IMR-90 (cell line): ENCODE measurements around the gene AJM1. TPM values are rescaled to one million over a fixed set of nuclear protein-coding genes. Genes with fewer than 3 reads are reported as not detected.

Experiments
- ATAC-seq: fragments of 200-7000 bp; cut with Tn5 transposase; 2 replicates; pipeline ENCODE4 v1.9.1; 2020; ENCODE audit warnings: low read depth, mild to moderate bottlenecking, moderate library complexity
- BruUV-seq: library from RNA; stranded (reverse); fragments of 400-500 nt; replicated peaks from 2 replicates; lab custom pipeline; 2021; lab: Mats Ljungman, UMichigan
- CTCF ChIA-PET: fragments of 300-600 bp; formaldehyde crosslinking; extraction: SDS; loops from one replicate; lab custom pipeline; 2021; ENCODE audit warnings: antibody characterized with exemption; lab: Yijun Ruan, JAX
- POLR2A ChIA-PET: fragments of 300-600 bp; sonication (Branson Sonifier 250); formaldehyde crosslinking; loops from one replicate; lab custom pipeline; 2022; ENCODE audit warnings: antibody characterized with exemption; ENCODE audit not compliant: unreplicated experiment; lab: Charles Lee
- DNase-seq: peaks from one replicate; pipeline ENCODE4 v3.0.0; 2013
- H2AFZ ChIP-seq: replicated peaks from 2 replicates; pipeline ENCODE3; 2013; ENCODE audit warnings: low read length, mild to moderate bottlenecking; ENCODE audit not compliant: poor library complexity
- H2AK5ac ChIP-seq: 2 replicates; pipeline ENCODE4 v1.6.1; 2013; ENCODE audit warnings: low read depth, low read length, inconsistent platforms
- H2AK9ac ChIP-seq: replicated peaks from 2 replicates; pipeline ENCODE3; 2013; ENCODE audit warnings: mild to moderate bottlenecking, low read depth, low read length, moderate library complexity; ENCODE audit not compliant: poor library complexity
- H2BK120ac ChIP-seq: 2 replicates; pipeline ENCODE4 v1.6.1; 2013; ENCODE audit warnings: low read depth, low read length, inconsistent platforms
- H2BK15ac ChIP-seq: 3 replicates; pipeline ENCODE4 v1.6.1; 2013; ENCODE audit warnings: low read depth, low read length, inconsistent platforms
- H2BK20ac ChIP-seq: 2 replicates; pipeline ENCODE4 v1.6.1; 2013; ENCODE audit warnings: low read depth, mild to moderate bottlenecking, inconsistent platforms, low read length, moderate library complexity
- H2BK5ac ChIP-seq: 2 replicates; pipeline ENCODE4 v1.6.1; 2013; ENCODE audit warnings: mild to moderate bottlenecking, low read depth, low read length, inconsistent platforms; ENCODE audit not compliant: poor library complexity, severe bottlenecking
- H3K14ac ChIP-seq: replicated peaks from 2 replicates; pipeline ENCODE4 v1.6.1; 2013; ENCODE audit warnings: low read depth, low read length, inconsistent platforms
- H3K18ac ChIP-seq: 2 replicates; pipeline ENCODE4 v1.6.1; 2013; ENCODE audit warnings: low read depth, low read length, control low read depth
- H3K23ac ChIP-seq: 2 replicates; pipeline ENCODE4 v1.6.1; 2013; ENCODE audit warnings: low read depth, low read length, inconsistent platforms
- H3K27ac ChIP-seq: 2 replicates; pipeline ENCODE4 v1.5.1; 2013; ENCODE audit warnings: mild to moderate bottlenecking, control low read depth, low read length; ENCODE audit not compliant: insufficient read depth
- H3K27me3 ChIP-seq: 2 replicates; pipeline ENCODE4 v1.6.1; 2013; ENCODE audit warnings: low read length; ENCODE audit not compliant: control insufficient read depth, insufficient read depth
- H3K36me3 ChIP-seq: 2 replicates; pipeline ENCODE4 v1.6.1; 2013; ENCODE audit warnings: low read length, mixed read lengths; ENCODE audit not compliant: control insufficient read depth, insufficient read depth
- H3K4ac ChIP-seq: 2 replicates; pipeline ENCODE4 v1.6.1; 2013; ENCODE audit warnings: low read depth, low read length, inconsistent platforms
- H3K4me1 ChIP-seq: 2 replicates; pipeline ENCODE4 v1.6.1; 2013; ENCODE audit warnings: low read length, mixed read lengths; ENCODE audit not compliant: control insufficient read depth, insufficient read depth
- H3K4me2 ChIP-seq: 2 replicates; pipeline ENCODE4 v1.6.1; 2013; ENCODE audit warnings: low read depth, mild to moderate bottlenecking, control low read depth, low read length, moderate library complexity
- H3K4me3 ChIP-seq: 2 replicates; pipeline ENCODE4 v1.5.1; 2013; ENCODE audit warnings: low read depth, mild to moderate bottlenecking, control low read depth, low read length, moderate library complexity; ENCODE audit not compliant: insufficient read depth
- H3K56ac ChIP-seq: 2 replicates; pipeline ENCODE4 v1.6.1; 2013; ENCODE audit warnings: low read length, inconsistent platforms; ENCODE audit not compliant: insufficient read depth; ENCODE audit errors: extremely low read depth
- H3K79me1 ChIP-seq, 2 experiments: 2 replicates each; pipeline ENCODE4 v1.6.1; 2013; ENCODE audit warnings: low read length in 2 of 2, inconsistent platforms in 1 of 2, low read depth in 1 of 2
- H3K9ac ChIP-seq: 2 replicates; pipeline ENCODE4 v1.6.1; 2013; ENCODE audit warnings: low read depth, low read length, control low read depth
- H3K9me1 ChIP-seq: 2 replicates; pipeline ENCODE4 v1.6.1; 2013; ENCODE audit warnings: low read length, inconsistent platforms; ENCODE audit not compliant: insufficient read depth
- H3K9me3 ChIP-seq: 2 replicates; pipeline ENCODE4 v1.6.1; 2013; ENCODE audit warnings: low read length; ENCODE audit not compliant: control insufficient read depth, insufficient read depth
- H4K20me1 ChIP-seq: 2 replicates; pipeline ENCODE4 v1.6.1; 2013; ENCODE audit warnings: low read length, inconsistent platforms; ENCODE audit not compliant: insufficient read depth
- H4K5ac ChIP-seq: 2 replicates; pipeline ENCODE4 v1.6.1; 2013; ENCODE audit warnings: mild to moderate bottlenecking, low read depth, low read length, control low read depth
- H4K8ac ChIP-seq, 2 experiments: 2 replicates each; pipeline ENCODE4 v1.6.1; 2013; ENCODE audit warnings: low read depth in 2 of 2, low read length in 2 of 2, control low read depth in 1 of 2, inconsistent platforms in 1 of 2
- H4K91ac ChIP-seq: 2 replicates; pipeline ENCODE4 v1.6.1; 2013; ENCODE audit warnings: low read depth, low read length, inconsistent platforms; ENCODE audit not compliant: insufficient read depth
- BHLHE40 ChIP-seq: fragments of 150-350 bp; IDR thresholded peaks from 2 replicates; pipeline ENCODE4 v1.6.1; 2016; ENCODE audit warnings: mild to moderate bottlenecking, low read depth, low read length
- CEBPB ChIP-seq: IDR thresholded peaks from 2 replicates; pipeline ENCODE4 v1.6.1; 2012; ENCODE audit warnings: low read depth, low read length, improper control_type of control experiment
- CHD1 ChIP-seq: IDR thresholded peaks from 2 replicates; pipeline ENCODE4 v1.6.1; 2012; ENCODE audit warnings: low read depth, low read length, improper control_type of control experiment
- MAFK ChIP-seq: IDR thresholded peaks from 2 replicates; pipeline ENCODE4 v1.6.1; 2012; ENCODE audit warnings: low read depth, low read length, improper control_type of control experiment
- MAZ ChIP-seq: IDR thresholded peaks from 2 replicates; pipeline ENCODE4 v1.6.1; 2012; ENCODE audit warnings: low read depth, mild to moderate bottlenecking, low read length, improper control_type of control experiment, moderate library complexity, borderline replicate concordance
- MXI1 ChIP-seq: IDR thresholded peaks from 2 replicates; pipeline ENCODE4 v1.6.1; 2012; ENCODE audit warnings: low read depth, mild to moderate bottlenecking, low read length, moderate library complexity, borderline replicate concordance
- NFE2L2 ChIP-seq: fragments of 150-350 bp; IDR thresholded peaks from 2 replicates; pipeline ENCODE4 v1.6.1; 2016; ENCODE audit warnings: low read depth, mild to moderate bottlenecking, low read length
- POLR2A ChIP-seq: IDR thresholded peaks from 2 replicates; pipeline ENCODE4 v1.6.1; 2012; ENCODE audit warnings: mild to moderate bottlenecking, low read depth, low read length
- RAD21 ChIP-seq: IDR thresholded peaks from 2 replicates; pipeline ENCODE4 v1.6.1; 2012; ENCODE audit warnings: low read length, improper control_type of control experiment
- RCOR1 ChIP-seq: IDR thresholded peaks from 2 replicates; pipeline ENCODE4 v1.6.1; 2012; ENCODE audit warnings: mild to moderate bottlenecking, low read length, improper control_type of control experiment; ENCODE audit not compliant: insufficient replicate concordance
- SMC3 ChIP-seq: fragments of 150-350 bp; IDR thresholded peaks from 2 replicates; pipeline ENCODE4 v1.6.1; 2016; ENCODE audit warnings: low read depth, mild to moderate bottlenecking, antibody characterized with exemption, low read length, moderate library complexity
- WGBS, 2 experiments: methylation state at CpG; one replicate each; pipeline versions ENCODE4 v1.1.5 to v1.1.7; 2013; ENCODE audit warnings: missing lambda C conversion rate in 2 of 2; ENCODE audit not compliant: insufficient read length in 1 of 2; ENCODE audit errors: extremely low coverage in 2 of 2; 5-methylcytosine and 5-hydroxymethylcytosine counted together
- dilution Hi-C: fragments of 300-500 bp; cut with HindIII; formaldehyde crosslinking; loops from one replicate; pipeline ENCODE4 v1.14.3; 2018; ENCODE audit warnings: low sequenced_read_pairs; ENCODE audit not compliant: unreplicated experiment
- in situ Hi-C: fragments of 300-500 bp; cut with MboI; formaldehyde crosslinking; loops from 3 replicates; pipeline ENCODE4 v1.14.3; 2019; ENCODE audit warnings: low sequenced_read_pairs, inconsistent platforms, mixed read lengths
- intact Hi-C: fragments of 100-400 bp; cut with micrococcal nuclease; formaldehyde crosslinking; loops from 2 replicates; pipeline ENCODE4 v1.10.0; 2022
- polyA plus RNA-seq, 3 experiments: library from polyadenylated mRNA; depleted of rRNA; stranded (reverse); fragments of >200 nt; gene quantifications; 2 replicates each; pipeline ENCODE4 v1.2.3, GENCODE V29; 2012; ENCODE audit warnings: low replicate concordance in 1 of 3
- total RNA-seq: library from RNA; depleted of rRNA; stranded (reverse); fragments of >200 nt; gene quantifications from 2 replicates; pipeline ENCODE4 v1.2.3, GENCODE V29; 2012
- TF ChIP-seq, protein P1 (sequence below): fragments of 150-350 bp; IDR thresholded peaks from 2 replicates; pipeline ENCODE4 v1.6.1; 2016; ENCODE audit warnings: low read depth, mild to moderate bottlenecking, low read length, moderate library complexity, borderline replicate concordance
- TF ChIP-seq, protein P2 (sequence below): conservative IDR thresholded peaks from 2 replicates; pipeline ENCODE4 v1.5.1; 2012; ENCODE audit warnings: mild to moderate bottlenecking, low read depth, low read length, improper control_type of control experiment
- TF ChIP-seq, protein P3 (sequence below): fragments of 150-350 bp; IDR thresholded peaks from 2 replicates; pipeline ENCODE4 v1.6.1; 2017; ENCODE audit warnings: mild to moderate bottlenecking, antibody characterized with exemption, low read length, low read depth

The AJM1 gene
- total and polyA plus RNA-seq, 2 of the 4 experiments (the other 2 are of a cell fraction) = 0.18 to 1.5 TPM

DNA sequence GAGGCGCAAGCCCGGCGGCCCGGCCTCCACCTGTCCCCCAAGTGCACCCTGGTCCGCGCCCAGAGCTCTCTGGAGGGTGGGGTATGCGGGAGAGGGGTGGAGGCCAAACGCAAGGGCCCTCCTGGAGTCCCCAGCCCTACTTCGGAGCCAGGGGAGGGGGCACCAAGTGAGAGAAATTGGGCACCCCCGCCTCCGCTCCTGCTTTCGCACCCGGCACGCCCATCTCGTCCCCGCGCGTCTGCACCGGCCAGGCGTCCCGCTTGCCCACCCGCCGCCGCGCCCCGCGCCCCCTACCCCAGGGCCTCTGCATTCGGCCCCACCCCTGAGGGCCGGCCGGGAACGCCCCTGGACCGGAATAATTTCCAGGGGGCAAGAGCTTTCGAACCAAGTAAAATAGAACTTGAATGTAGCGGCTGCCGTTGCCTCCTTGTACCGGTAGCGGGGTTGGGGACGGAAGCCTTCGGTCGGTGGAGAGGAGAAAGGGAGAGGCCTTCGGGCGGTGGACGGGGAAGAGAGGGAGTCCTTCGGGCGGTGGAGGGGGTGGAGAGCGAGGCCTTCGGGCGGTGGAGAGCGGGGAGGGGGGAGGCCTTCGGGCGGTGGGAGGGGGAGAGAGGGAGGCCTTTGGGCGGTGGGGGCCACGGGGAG lies 6.2 kb downstream of the AJM1 start:
- H3K4me3 ChIP-seq = peak overlapping the region; percentile 92
- ChIA-PET CTCF (no interaction called here), POLR2A (interaction anchor here (0.7 kb wide), 1 partner anchor 188 kb away, joined by 7 read pairs; no protein-coding TSS in a partner anchor)
- H3K4me2 ChIP-seq = peak overlapping the region; percentile 91
- peak overlapping the region; percentile 90 for H3K27ac ChIP-seq
- H3K9ac ChIP-seq = peak overlapping the region; percentile 92
- H4K91ac ChIP-seq = peak overlapping the region; percentile 94
- peaks cover 14% of the 10 kb centered on the region; the same call in 1 of the 2 replicates for H3K36me3 ChIP-seq
- H3K79me1 ChIP-seq = peaks cover 9 to 21% of the 10 kb centered on the region in 2 experiments; a peak in 2 of 4 replicates
- H3K9me1 ChIP-seq = no peaks in the 10 kb centered on the region
- intact Hi-C loops = loop anchor here (2.0 kb wide), 1 partner anchor 96 kb away; the partner anchor contains the start of genes C8G and FBXW5
- H2BK15ac ChIP-seq = no peak overlapping the region; the same call in 2 of the 3 replicates
- BruUV-seq = no TSS peak
- peak overlapping the region; percentile 93 for H2AK9ac ChIP-seq
- peak overlapping the region; percentile 88 for H3K18ac ChIP-seq
- H2AK5ac ChIP-seq = peak overlapping the region; percentile 96
- H3K27me3 ChIP-seq = peaks cover 22% of the 10 kb centered on the region
- H2BK20ac ChIP-seq = no peak overlapping the region
- H2BK5ac ChIP-seq = peak overlapping the region; percentile 93
- dilution Hi-C loops = no loop called here
- H3K23ac ChIP-seq = peak overlapping the region; percentile 95; the same call in 1 of the 2 replicates
- in situ Hi-C loops = no loop called here
- DNase-seq (no peak), ATAC-seq (peak; percentile 6)
- H3K9me3 ChIP-seq = peaks cover 6% of the 10 kb centered on the region; the same call in 1 of the 2 replicates
- H4K20me1 ChIP-seq = peaks cover 20% of the 10 kb centered on the region
- WGBS, 2 experiments = 0% methylated on average over 3 of the region's 53 CpGs; no CpG with 5 or more reads in 1 of the 2 experiments
- peak overlapping the region; percentile 90 for H3K4ac ChIP-seq
- peak overlapping the region; percentile 80 for H4K5ac ChIP-seq
- H2BK120ac ChIP-seq = peak overlapping the region; percentile 85; the same call in 1 of the 2 replicates
- peak overlapping the region; percentile 44 to 92; a peak in 3 of 4 replicates for H4K8ac ChIP-seq
- H3K4me1 ChIP-seq = peaks cover 9% of the 10 kb centered on the region
- peak overlapping the region; percentile 94 for H3K14ac ChIP-seq
- peak overlapping the region; percentile 100 for H2AFZ ChIP-seq
- H3K56ac ChIP-seq = peak overlapping the region; percentile 80
- TF ChIP-seq MAZ (no peak), MXI1 (no peak), RAD21 (no peak), CHD1 (no peak), MAFK (no peak), POLR2A (no peak), BHLHE40 (no peak), CEBPB (no peak), RCOR1 (no peak), SMC3 (no peak), NFE2L2 (no peak)
- TF ChIP-seq, protein P1, sequence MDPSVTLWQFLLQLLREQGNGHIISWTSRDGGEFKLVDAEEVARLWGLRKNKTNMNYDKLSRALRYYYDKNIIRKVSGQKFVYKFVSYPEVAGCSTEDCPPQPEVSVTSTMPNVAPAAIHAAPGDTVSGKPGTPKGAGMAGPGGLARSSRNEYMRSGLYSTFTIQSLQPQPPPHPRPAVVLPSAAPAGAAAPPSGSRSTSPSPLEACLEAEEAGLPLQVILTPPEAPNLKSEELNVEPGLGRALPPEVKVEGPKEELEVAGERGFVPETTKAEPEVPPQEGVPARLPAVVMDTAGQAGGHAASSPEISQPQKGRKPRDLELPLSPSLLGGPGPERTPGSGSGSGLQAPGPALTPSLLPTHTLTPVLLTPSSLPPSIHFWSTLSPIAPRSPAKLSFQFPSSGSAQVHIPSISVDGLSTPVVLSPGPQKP = no peak
- TF ChIP-seq, protein P2, sequence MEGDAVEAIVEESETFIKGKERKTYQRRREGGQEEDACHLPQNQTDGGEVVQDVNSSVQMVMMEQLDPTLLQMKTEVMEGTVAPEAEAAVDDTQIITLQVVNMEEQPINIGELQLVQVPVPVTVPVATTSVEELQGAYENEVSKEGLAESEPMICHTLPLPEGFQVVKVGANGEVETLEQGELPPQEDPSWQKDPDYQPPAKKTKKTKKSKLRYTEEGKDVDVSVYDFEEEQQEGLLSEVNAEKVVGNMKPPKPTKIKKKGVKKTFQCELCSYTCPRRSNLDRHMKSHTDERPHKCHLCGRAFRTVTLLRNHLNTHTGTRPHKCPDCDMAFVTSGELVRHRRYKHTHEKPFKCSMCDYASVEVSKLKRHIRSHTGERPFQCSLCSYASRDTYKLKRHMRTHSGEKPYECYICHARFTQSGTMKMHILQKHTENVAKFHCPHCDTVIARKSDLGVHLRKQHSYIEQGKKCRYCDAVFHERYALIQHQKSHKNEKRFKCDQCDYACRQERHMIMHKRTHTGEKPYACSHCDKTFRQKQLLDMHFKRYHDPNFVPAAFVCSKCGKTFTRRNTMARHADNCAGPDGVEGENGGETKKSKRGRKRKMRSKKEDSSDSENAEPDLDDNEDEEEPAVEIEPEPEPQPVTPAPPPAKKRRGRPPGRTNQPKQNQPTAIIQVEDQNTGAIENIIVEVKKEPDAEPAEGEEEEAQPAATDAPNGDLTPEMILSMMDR = no peak
- TF ChIP-seq, protein P3, sequence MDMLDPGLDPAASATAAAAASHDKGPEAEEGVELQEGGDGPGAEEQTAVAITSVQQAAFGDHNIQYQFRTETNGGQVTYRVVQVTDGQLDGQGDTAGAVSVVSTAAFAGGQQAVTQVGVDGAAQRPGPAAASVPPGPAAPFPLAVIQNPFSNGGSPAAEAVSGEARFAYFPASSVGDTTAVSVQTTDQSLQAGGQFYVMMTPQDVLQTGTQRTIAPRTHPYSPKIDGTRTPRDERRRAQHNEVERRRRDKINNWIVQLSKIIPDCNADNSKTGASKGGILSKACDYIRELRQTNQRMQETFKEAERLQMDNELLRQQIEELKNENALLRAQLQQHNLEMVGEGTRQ = no peak
